Tibial nerve (tissue), 3 donors: Measurements from ENCODE around the gene IGFBPL1.

ENCODE experiments used
- CTCF ChIP-seq, 5 experiments: fragments of 200-600 bp in 3 of 5; fragments of 450-650 bp in 2 of 5; sonication (generic) in 3 of 5; IDR thresholded peaks; one replicate each; pipeline ENCODE4 v1.5.1; 2016 to 2019; ENCODE audit warnings: antibody characterized with exemption in 5 of 5, mild to moderate bottlenecking in 3 of 5, moderate library complexity in 2 of 5
- POLR2A ChIP-seq, 2 donors: fragments of 450-650 bp; IDR thresholded peaks; one replicate each; pipeline ENCODE4 v1.6.1; 2017; ENCODE audit warnings: antibody characterized with exemption in 2 of 2, mild to moderate bottlenecking in 2 of 2, moderate library complexity in 2 of 2

- TF ChIP-seq POLR2A (IDR thresholded peaks at IDR 0.05) = no peak
- TF ChIP-seq CTCF (IDR thresholded peaks at IDR 0.05) = no peak
These were observed 17.6 kb downstream of the IGFBPL1 start for GRCh38 chr9:38406476-38407186.
